ENCODE measurements around the gene ZNRD2. TPM values are rescaled to one million over a fixed set of nuclear protein-coding genes. Genes with fewer than 3 reads are reported as not detected.
"Not testable (repeated sequence)": the region's sequence is repeated elsewhere in the genome, so short reads cannot be mapped to it uniquely, and the experiment has no call there.

The ZNRD2 gene, protein sequence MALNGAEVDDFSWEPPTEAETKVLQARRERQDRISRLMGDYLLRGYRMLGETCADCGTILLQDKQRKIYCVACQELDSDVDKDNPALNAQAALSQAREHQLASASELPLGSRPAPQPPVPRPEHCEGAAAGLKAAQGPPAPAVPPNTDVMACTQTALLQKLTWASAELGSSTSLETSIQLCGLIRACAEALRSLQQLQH
- 10 to 100 TPM in 11 of 12 donors, not detected in 1; 44.9 to 82.2 (median 57.8) TPM for polyA plus RNA-seq (ENCODE audit: insufficient read length in 12 of 12)
- long read RNA-seq, donor 1, transcript SSSCA1-201 (4 exons, 698 nt): major isoform, 29 of 44 reads
- long read RNA-seq, donor 1, transcript SSSCA1-206 (3 exons, 879 nt): minor isoform, 12 of 44 reads
- long read RNA-seq, donor 1, partial matches to known transcripts: 0 of 44 reads
- long read RNA-seq, donor 1, other reads (novel, unspliced or antisense): 0 of 44 reads
- long read RNA-seq, donor 2, transcript SSSCA1-201 (4 exons, 698 nt): major isoform, 15 of 26 reads
- long read RNA-seq, donor 2, transcript SSSCA1-206 (3 exons, 879 nt): minor isoform, 6 of 26 reads
- long read RNA-seq, donor 2, partial matches to known transcripts: 5 of 26 reads
- long read RNA-seq, donor 2, other reads (novel, unspliced or antisense): 0 of 26 reads
- long read RNA-seq, donor 3, transcript SSSCA1-206 (3 exons, 879 nt): minor isoform, 5 of 16 reads
- long read RNA-seq, donor 3, transcript SSSCA1-201 (4 exons, 698 nt): major isoform, 9 of 16 reads
- long read RNA-seq, donor 3, partial matches to known transcripts: 0 of 16 reads
- long read RNA-seq, donor 3, other reads (novel, unspliced or antisense): 0 of 16 reads
- long read RNA-seq, donor 4, transcript SSSCA1-206 (3 exons, 879 nt): major isoform, 6 of 12 reads
- long read RNA-seq, donor 4, partial matches to known transcripts: 0 of 12 reads
- long read RNA-seq, donor 4, other reads (novel, unspliced or antisense): 0 of 12 reads
- long read RNA-seq, donor 5: 0 reads
- long read RNA-seq, donor 6, transcript SSSCA1-206 (3 exons, 879 nt): minor isoform, 6 of 20 reads
- long read RNA-seq, donor 6, transcript SSSCA1-201 (4 exons, 698 nt): major isoform, 12 of 20 reads
- long read RNA-seq, donor 6, partial matches to known transcripts: 0 of 20 reads
- long read RNA-seq, donor 6, other reads (novel, unspliced or antisense): 0 of 20 reads
- long read RNA-seq, donor 7, transcript SSSCA1-206 (3 exons, 879 nt): minor isoform, 6 of 14 reads
- long read RNA-seq, donor 7, transcript SSSCA1-201 (4 exons, 698 nt): major isoform, 8 of 14 reads
- long read RNA-seq, donor 7, partial matches to known transcripts: 0 of 14 reads
- long read RNA-seq, donor 7, other reads (novel, unspliced or antisense): 0 of 14 reads
- long read RNA-seq, donor 8, transcript SSSCA1-206 (3 exons, 879 nt): minor isoform, 15 of 36 reads
- long read RNA-seq, donor 8, transcript SSSCA1-201 (4 exons, 698 nt): major isoform, 19 of 36 reads
- long read RNA-seq, donor 8, partial matches to known transcripts: 0 of 36 reads
- long read RNA-seq, donor 8, other reads (novel, unspliced or antisense): 0 of 36 reads
- long read RNA-seq, donor 9, transcript SSSCA1-201 (4 exons, 698 nt): major isoform, 14 of 22 reads
- long read RNA-seq, donor 9, transcript SSSCA1-206 (3 exons, 879 nt): minor isoform, 6 of 22 reads
- long read RNA-seq, donor 9, partial matches to known transcripts: 0 of 22 reads
- long read RNA-seq, donor 9, other reads (novel, unspliced or antisense): 0 of 22 reads
- long read RNA-seq, donor 10, transcript SSSCA1-201 (4 exons, 698 nt): major isoform, 19 of 33 reads
- long read RNA-seq, donor 10, transcript SSSCA1-206 (3 exons, 879 nt): minor isoform, 14 of 33 reads
- long read RNA-seq, donor 10, partial matches to known transcripts: 0 of 33 reads
- long read RNA-seq, donor 10, other reads (novel, unspliced or antisense): 0 of 33 reads
- long read RNA-seq, donor 11, transcript SSSCA1-201 (4 exons, 698 nt): major isoform, 9 of 26 reads
- long read RNA-seq, donor 11, transcript SSSCA1-206 (3 exons, 879 nt): minor isoform, 5 of 26 reads
- long read RNA-seq, donor 11, partial matches to known transcripts: 0 of 26 reads
- long read RNA-seq, donor 11, other reads (novel, unspliced or antisense): 10 of 26 reads

DNA sequence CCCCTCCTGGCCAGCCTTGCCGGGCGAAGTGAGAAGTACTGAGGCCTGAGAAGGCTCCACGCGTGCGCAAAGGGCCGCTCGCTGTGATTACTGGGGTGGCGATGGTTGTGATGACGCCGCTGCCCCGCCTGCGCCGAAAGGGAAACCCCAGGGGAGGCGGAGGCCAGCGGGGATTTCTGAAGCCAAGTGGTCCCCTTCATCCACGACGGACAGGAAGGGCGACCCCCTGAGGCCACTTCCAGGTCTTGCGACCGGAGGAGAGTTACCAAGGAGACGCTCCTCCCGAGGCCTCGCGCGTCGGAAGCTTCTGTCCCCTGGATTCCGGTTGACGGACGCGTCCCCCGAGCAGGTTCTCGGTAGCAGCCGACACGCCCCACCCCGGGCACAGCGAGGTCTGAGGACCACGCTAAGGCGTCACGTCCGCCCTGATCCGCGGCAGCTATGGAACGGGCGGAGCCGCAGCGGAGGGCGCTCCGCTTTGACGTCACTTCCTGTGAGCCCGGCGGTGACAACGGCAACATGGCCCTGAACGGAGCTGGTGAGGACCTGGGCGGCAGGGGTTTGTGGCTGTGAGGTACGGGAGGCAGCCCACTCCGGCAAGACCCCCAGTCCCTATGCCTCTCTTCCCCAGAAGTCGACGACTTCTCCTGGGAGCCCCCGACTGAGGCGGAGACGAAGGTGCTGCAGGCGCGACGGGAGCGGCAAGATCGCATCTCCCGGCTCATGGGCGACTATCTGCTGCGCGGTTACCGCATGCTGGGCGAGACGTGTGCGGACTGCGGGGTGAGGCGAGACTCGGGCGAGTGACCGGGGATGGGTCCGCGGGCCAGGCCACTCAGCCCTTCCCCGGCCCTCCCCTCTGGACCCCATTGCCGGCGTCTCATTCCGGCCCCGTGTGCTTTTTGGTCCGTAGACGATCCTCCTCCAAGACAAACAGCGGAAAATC, at the start of gene ZNRD2:
TSS of gene ZNRD2 (plus strand) at position 505 of the 946 bp plus-strand sequence. CDS start at position 520, 15 bp downstream.
- DNase-seq: peak; percentile 97

DNA sequence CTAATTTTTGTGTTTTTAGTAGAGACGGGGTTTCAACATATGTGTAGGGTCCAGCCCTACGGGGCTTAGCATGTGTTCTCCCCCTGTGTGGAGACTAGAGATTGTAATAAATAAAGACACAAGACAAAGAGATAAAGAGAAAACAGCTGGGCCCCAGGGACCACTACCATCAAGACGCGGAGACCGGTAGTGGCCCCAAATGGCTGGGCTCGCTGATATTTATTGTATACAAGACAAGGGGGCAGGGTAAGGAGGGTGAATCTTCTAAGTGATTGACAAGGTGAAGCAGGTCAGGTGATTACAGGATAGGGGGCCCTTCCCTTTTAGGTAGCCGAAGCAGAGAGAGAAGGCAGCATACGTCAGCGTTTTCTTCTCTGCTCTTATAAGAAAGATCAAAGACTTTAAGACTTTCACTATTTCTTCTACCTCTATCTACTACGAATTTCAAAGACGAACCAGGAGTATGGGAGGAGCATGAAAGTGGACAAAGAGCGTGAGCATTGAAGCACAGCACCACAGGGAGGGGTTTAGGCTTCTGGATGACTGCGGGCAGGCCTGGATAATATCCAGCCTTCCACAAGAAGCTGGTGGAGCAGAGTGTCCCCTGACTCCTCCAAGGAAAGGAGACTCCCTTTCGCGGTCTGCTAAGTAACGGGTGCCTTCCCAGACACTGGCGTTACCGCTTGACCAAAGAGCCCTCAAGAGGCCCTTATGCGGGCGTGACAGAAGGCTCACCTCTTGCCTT, 48.3 kb upstream of the ZNRD2 start:
- DNase-seq: not testable (repeated sequence)

DNA sequence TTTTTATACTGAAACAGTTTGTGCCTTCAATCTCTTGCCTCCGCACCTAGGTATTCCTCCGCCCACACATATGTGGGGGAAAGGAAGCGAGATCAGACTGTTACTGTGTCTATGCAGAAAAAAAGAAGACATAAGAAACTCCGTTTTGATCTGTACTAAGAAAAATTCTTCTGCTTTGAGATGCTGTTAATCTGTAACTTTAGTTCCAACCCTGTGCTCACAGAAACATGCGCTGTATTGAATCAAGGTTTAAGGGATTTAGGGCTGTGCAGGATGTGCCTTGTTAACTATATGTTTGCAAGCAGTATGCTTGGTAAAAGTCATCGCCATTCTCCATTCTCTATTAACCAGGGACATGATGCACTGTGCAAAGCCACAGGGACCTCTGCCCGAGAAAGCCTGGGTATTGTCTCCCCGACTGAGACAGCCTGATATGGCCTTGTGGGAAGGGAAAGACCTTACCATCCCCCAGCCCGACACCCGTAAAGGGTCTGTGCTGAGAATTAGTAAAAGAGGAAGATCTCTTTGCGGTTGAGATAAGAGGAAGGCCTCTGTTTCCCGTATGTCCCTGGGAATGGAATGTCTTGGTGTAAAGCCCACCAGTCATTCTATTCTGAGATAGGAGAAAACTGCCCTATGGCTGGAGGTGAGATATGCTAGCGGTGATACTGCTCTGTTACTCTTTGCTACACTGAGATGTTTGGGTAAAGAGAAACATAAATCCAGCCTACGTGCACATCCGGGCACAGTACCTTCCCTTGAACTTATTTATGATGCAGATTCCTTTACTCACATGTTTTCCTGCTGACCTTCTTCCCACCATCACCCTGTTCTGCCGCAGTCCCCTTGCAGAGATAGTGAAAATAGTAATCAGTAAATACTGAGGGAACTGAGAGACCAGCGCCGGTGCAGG, 47.3 kb upstream of the ZNRD2 start:
- not testable (repeated sequence) for DNase-seq

DNA sequence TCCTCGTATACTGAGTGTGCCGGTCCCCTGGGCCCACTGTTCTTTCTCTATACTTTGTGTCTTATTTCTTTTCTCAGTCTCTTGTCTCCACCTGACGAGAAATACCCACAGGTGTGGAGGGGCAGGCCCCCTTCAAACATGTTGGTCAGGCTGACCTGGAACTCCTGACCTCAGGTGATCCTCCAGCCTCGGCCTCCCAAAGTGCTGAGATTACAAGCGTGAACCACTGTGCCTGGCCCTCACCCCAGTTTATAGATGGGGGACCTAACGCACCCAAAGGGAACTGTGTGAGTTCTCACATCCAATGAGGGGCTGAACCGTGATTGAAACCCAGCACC, 46.7 kb upstream of the ZNRD2 start:
- DNase-seq: not testable (repeated sequence)

DNA sequence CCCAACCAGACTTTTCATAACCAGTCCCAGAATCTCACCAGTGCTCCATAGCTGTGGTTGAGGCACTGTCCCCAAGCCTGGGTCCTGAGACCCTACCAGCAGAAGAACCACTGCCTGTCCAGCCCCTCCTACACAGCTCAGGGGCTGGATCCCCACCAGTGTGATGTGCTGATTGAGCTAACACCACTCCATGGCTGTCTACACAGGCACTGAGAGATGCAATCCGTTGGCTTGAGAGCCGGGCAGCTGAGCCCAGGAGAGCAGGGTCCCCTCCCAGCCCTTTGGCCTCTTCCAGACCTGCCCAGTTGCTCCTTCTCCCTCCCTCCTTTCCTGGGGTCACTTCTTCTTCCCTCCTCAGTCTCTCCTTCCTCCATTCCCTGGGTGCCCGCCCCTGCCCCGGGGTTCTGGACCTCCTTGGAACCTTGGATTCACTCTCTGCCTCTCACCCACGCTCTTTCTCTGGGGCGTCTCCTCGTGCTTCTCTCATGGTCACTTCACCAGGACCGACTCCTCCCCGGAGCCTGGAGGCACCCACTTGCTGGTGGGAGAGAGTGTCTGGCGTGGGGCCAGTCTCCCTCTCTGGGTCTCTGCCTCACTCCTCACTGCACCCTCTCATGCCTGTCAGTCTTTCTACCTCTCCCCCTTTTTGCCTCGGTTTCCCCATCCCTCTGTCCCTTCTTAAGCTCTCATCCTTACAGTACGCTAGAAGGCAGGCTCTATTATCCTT, 46.1 kb upstream of the ZNRD2 start:
- no peak for DNase-seq

DNA sequence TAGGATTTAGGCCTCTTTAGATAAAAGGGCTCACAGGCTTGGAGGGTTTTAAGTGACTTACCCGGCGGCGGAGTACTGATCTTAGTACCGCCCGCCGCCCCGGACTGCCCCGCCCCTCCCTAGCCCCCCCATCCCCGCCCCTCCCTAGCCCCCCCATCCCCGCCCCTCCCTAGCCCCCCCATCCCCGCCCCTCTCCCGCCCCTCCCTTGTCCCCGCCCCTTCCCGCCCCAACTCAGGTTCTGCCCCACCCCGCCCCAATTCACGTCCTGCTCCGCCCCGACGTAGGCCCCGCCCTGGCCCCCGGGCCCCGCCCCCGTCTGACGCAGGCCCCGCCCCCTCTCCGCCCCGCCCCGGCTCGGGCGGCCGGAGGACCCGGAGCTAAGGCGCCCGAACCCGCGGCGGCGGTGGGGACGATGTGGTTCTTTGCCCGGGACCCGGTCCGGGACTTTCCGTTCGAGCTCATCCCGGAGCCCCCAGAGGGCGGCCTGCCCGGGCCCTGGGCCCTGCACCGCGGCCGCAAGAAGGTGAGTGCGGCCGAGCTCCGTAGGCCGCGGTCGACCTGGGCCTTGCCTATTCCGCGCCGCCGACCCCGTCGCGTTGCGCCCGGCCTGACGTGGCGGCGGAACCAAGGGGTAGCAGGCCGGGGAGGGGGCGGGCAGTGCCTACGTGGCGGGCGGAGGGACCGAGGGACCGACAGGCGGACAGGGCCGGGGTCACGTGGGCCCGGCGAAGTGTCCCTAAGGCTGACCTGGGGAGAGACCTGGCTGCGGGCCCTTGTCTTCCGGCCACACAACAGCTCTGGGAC, 45.3 kb upstream of the ZNRD2 start, which contains the start of gene SCYL1:
TSS of gene SCYL1 (plus strand) at position 343 of the 805 bp plus-strand sequence. CDS start at position 414, 71 bp downstream.
- DNase-seq: peak; percentile 74

DNA sequence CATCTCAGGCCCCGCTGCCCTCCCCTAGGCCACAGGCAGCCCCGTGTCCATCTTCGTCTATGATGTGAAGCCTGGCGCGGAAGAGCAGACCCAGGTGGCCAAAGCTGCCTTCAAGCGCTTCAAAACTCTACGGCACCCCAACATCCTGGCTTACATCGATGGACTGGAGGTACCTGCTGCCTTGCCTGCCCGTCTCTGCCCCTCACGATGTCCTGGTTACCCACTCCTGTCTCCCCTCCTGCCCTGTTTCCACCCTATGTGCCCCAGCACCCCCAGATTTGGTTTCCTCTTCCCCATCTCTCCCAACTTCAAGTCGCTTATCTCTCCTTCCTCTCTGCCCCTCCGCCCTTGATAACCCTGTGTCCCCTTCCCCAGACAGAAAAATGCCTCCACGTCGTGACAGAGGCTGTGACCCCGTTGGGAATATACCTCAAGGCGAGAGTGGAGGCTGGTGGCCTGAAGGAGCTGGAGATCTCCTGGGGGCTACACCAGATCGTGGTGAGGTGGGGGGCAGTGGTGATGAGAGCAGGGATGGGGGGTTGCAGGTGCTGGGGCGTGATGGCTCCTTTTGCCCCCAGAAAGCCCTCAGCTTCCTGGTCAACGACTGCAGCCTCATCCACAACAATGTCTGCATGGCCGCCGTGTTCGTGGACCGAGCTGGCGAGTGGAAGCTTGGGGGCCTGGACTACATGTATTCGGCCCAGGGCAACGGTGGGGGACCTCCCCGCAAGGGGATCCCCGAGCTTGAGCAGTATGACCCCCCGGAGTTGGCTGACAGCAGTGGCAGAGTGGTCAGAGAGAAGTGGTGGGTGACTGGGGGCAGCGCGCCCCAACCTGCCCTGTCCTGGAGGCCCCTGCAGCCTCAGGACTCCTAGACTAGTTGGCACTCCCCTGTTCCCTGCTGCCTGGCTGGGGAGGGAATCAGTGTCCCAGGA, 44.5 kb upstream of the ZNRD2 start:
- no peak for DNase-seq

DNA sequence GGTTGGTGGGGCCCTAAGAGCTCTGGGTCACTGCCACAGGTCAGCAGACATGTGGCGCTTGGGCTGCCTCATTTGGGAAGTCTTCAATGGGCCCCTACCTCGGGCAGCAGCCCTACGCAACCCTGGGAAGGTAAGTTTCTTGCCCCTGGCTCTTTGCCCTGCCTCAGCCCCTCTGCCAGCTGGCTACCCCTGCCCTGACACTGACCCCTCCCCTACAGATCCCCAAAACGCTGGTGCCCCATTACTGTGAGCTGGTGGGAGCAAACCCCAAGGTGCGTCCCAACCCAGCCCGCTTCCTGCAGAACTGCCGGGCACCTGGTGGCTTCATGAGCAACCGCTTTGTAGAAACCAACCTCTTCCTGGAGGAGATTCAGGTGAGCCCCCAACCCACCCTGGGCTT, 43.5 kb upstream of the ZNRD2 start:
- no peak for DNase-seq

DNA sequence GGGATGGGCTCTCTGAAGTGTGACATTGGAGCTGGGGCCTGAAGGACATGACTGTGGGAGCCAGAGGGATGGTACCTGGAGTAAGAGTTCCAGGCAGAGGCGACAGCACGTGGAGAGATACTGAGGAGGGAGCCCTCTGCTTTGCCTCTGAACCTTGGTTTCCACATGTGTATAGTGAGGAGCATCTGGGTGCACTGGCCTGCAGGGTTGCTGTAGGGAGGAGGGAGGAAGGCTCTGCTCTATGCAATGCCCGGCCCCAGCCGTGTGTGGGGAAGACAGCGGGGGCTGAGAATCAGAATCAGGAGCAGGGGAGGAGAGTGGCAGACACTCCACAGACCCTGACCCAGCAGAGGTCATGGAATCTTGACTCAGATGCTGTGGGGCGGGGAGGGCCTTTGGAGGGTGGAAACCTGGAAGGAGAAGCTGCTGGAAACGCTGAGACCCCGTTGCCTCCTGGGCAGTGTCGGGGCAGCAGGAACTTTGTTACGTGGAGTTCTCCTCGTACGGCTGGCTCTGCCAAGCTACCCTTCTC, 41.4 kb upstream of the ZNRD2 start:
- DNase-seq: no peak

DNA sequence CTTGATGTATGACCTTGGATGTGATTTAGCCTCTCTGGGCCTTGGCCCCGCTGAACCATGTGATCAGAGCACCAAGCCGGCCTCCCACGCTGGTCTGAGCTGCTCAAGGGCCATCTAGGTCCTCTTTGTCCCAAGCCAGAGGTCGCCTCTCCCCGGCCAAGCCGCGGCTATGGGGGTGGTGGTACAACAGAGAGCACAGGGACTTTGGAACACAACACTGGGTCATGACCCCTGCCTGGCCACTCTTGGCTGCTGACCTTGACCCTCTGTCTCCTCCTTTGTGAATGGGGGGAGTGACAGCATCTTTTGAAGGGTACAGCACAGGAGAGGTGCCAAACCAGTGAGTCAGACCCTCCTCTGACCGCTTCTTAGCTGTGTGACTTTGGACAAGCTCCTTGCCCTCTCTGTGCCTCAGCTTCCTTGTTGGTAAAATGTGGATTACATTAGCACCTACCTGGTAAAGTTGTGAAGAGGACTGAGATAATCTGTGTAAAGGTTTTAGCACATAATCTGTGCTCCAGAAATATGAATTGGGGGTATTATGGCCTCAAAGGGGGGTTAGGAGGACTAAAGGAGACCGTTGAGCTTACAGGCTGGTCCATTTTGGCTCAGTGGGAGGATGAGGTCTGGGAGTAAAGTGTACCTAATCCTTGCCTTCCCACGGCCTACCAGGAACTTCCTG, 40.7 kb upstream of the ZNRD2 start:
- DNase-seq: no peak

DNA sequence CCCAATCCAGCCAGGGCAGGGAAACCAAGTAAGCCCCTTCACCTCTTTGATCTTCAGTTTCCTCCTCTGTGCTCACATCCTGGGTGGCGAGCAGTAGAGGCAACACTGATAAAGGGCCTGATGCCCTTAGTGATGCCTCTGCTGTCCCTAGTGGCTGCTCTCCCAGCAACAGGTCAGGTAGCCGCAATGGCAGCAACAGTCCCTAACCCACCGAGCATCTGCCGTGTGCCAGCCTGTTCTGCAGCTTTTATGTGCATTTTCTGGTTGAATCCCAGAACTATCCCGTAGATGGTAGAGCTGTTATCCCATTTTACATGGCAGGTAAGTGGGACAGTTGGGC, 40.1 kb upstream of the ZNRD2 start:
- DNase-seq: no peak

DNA sequence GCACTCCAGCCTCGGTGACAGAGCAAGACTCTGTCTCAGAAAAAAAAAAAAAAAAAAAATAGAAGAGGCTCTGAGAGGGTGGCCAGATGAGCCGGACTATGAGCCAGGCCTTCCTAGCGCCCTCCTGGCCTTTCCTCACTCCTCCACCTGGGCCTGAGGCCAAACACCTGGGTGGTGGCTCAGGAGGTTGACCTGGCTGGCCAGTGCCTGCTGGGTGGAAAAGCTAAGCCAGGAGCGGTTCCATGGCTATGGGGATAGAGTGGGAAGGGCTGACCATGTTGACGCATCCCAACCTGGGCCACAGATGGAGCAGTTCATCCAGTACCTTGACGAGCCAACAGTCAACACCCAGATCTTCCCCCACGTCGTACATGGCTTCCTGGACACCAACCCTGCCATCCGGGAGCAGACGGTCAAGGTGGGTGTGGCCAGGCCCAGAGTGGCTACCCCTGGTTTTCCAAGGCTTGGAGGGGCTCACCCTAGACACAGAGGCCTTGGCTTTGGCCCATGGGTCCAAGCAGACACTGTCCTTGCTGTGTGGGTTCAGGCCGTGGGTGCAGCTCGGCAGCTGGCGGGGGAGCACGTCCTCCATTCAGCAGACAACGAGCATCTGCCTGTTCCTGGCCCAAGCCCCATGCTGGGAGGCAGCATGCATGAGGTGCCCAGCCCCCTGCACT, 37.8 kb upstream of the ZNRD2 start:
- DNase-seq: no peak

DNA sequence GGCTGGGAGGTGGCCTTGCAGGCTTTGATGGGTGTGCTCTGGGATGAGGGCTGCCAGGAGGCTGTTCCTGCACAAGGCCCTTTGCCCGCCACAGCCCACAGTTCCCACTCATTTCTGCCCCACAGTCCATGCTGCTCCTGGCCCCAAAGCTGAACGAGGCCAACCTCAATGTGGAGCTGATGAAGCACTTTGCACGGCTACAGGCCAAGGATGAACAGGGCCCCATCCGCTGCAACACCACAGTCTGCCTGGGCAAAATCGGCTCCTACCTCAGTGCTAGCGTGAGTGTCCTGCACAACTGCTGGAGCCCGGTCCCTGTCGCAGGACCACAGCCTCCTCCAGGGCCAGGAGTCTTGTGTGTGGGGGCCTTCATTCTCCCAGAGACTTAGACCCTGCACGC, 35.2 kb upstream of the ZNRD2 start:
- DNase-seq: no peak
